Effector memory CD4-positive, alpha-beta T cell (primary cell): Measurements from ENCODE around the gene TMEM169.

ENCODE experiments used
- DNase-seq, 3 donors: peaks; one replicate each; pipeline ENCODE4 v3.0.0-alpha.2; 2020
- H3K27ac ChIP-seq: 2 replicates; pipeline ENCODE4 v1.7.0; 2013; ENCODE audit warnings: mild to moderate bottlenecking, low read length, moderate library complexity; ENCODE audit not compliant: insufficient read depth, poor library complexity, severe bottlenecking
- H3K27me3 ChIP-seq: replicated peaks from 2 replicates; pipeline ENCODE4 v1.7.0; 2013; ENCODE audit warnings: mild to moderate bottlenecking, low read length; ENCODE audit not compliant: insufficient read depth, control insufficient read depth, poor library complexity, severe bottlenecking
- H3K36me3 ChIP-seq: 2 replicates; pipeline ENCODE4 v1.7.0; 2013; ENCODE audit warnings: mild to moderate bottlenecking, low read length, moderate library complexity; ENCODE audit not compliant: control insufficient read depth, insufficient read depth
- H3K4me1 ChIP-seq: 2 replicates; pipeline ENCODE4 v1.7.0; 2013; ENCODE audit warnings: low read length, mild to moderate bottlenecking; ENCODE audit not compliant: control insufficient read depth, insufficient read depth, poor library complexity, severe bottlenecking
- H3K4me3 ChIP-seq: 2 replicates; pipeline ENCODE4 v1.7.0; 2013; ENCODE audit warnings: low read length, low read depth, mild to moderate bottlenecking; ENCODE audit not compliant: insufficient read depth, poor library complexity, severe bottlenecking
- H3K9me3 ChIP-seq: 2 replicates; pipeline ENCODE4 v1.7.0; 2013; ENCODE audit warnings: mild to moderate bottlenecking, low read length, moderate library complexity; ENCODE audit not compliant: control insufficient read depth

Gene TMEM169

DNA sequence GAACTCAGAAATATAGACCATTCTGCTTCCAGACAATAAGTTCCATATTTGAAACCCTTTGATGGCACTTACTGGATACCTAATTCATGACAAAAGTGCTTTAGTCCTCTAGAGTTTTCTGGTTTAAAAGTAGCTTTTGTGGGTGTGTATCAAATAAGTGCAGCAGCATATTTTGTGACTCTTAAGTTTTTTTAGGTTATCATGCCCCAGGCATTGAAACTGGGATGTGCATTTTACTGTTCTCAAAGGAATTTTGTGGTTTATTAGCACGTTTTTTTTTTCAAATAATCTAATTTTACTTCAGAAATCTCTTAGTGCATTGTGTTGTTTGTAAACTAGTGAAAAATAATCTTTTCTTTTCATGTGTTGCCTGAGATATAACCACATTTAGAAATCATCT, 28.9 kb downstream of the TMEM169 start:
- H3K27me3 ChIP-seq = no peaks in the 10 kb centered on the region
- H3K27ac ChIP-seq = peak overlapping the region; percentile 96
- H3K36me3 ChIP-seq = peaks cover 28% of the 10 kb centered on the region
- H3K4me3 ChIP-seq = peak overlapping the region; percentile 90
- DNase-seq = no peak
- H3K9me3 ChIP-seq = no peaks in the 10 kb centered on the region
- H3K4me1 ChIP-seq = peaks cover 9% of the 10 kb centered on the region

DNA sequence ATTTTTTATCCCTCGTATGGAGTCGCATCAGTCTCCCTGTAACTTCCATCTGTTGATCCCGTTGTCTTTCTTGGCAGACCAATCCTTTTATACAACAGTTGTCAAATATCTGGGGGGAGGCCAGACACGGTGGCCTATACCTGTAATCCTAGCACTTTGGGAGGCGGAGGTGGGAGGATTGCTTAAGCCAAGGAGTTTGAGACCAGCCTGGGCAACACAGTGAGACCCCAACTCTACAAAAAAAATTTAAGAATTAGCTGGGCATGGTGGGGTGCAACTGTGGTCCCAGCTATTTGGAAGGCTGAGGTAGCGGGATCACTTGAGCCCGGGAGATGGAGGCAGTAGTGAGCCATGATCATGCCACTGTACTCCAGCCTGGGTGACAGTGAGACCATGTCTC, 29.4 kb downstream of the TMEM169 start:
- no peaks in the 10 kb centered on the region for H3K27me3 ChIP-seq
- H3K4me1 ChIP-seq = peaks cover 9% of the 10 kb centered on the region
- no peaks in the 10 kb centered on the region for H3K9me3 ChIP-seq
- no peak overlapping the region for H3K4me3 ChIP-seq
- no peak for DNase-seq
- H3K36me3 ChIP-seq = peaks cover 31% of the 10 kb centered on the region
- H3K27ac ChIP-seq = peak overlapping the region; percentile 96

DNA sequence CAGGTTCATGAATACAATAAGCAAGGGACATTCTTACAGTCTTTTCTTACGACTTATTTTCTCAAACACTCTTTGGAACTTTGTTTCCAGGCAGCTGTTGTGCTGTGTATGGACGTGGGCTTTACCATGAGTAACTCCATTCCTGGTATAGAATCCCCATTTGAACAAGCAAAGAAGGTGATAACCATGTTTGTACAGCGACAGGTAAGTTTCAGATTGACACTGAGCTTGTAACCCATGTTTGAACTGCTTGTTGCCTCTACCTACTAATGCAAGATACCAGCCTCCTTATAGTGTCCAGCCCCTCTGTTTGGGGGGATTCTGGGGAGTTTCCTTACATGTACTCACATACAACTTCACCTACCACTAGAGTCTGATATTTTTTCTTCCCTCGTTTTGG, 31.2 kb downstream of the TMEM169 start:
- DNase-seq = no peak
- H3K4me3 ChIP-seq = no peak overlapping the region
- peaks cover 12% of the 10 kb centered on the region for H3K4me1 ChIP-seq
- no peaks in the 10 kb centered on the region for H3K9me3 ChIP-seq
- peaks cover 46% of the 10 kb centered on the region for H3K36me3 ChIP-seq
- no peaks in the 10 kb centered on the region for H3K27me3 ChIP-seq
- H3K27ac ChIP-seq = no peak overlapping the region

DNA sequence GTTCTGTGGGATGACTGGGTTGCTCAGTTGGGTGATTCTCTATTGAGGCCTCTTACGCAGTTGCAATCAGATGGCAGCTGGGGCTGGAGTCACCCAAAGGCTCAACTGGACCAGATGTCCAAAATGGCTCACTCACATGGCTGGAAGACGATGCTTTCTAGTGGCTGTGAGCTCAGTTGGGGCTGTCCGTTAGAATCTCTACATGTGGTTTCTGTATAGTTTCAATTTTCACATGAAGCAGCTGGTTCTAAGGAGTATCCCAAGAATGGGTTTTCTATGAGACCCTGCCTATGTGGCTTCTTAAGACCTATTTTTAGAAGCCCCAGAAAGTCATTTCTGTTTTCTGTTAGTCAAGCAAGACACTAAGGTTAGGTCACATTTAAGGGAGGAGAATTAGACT, 31.9 kb downstream of the TMEM169 start:
- Histone ChIP-seq H3K36me3 (peaks cover 52% of the 10 kb centered on the region), H3K4me1 (peaks cover 12% of the 10 kb centered on the region), H3K4me3 (no peak overlapping the region), H3K27ac (no peak overlapping the region), H3K27me3 (no peaks in the 10 kb centered on the region), H3K9me3 (no peaks in the 10 kb centered on the region)
- no peak for DNase-seq

DNA sequence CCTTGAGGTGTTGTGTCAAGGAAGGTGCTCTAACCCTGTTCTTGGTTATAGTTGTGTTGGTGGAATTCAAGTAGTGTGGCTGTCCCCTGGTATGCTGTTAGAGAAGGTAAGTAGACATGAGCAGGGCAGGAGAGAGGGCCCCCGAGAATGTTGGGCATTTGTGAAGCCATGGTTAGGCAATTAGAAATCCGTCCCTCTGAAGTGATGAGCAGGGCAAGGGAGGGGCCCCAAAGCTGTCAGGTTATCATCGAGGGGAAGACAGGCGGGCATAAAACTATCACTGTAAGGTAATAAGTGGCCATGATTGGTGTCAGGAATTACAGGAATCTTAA, 32.6 kb downstream of the TMEM169 start:
- peaks cover 59% of the 10 kb centered on the region for H3K36me3 ChIP-seq
- H3K27me3 ChIP-seq = no peaks in the 10 kb centered on the region
- H3K9me3 ChIP-seq = no peaks in the 10 kb centered on the region
- DNase-seq = peak in 1 of 3 donors; percentile 1
- peak overlapping the region; percentile 38 for H3K27ac ChIP-seq
- no peak overlapping the region for H3K4me3 ChIP-seq
- H3K4me1 ChIP-seq = peaks cover 17% of the 10 kb centered on the region

DNA sequence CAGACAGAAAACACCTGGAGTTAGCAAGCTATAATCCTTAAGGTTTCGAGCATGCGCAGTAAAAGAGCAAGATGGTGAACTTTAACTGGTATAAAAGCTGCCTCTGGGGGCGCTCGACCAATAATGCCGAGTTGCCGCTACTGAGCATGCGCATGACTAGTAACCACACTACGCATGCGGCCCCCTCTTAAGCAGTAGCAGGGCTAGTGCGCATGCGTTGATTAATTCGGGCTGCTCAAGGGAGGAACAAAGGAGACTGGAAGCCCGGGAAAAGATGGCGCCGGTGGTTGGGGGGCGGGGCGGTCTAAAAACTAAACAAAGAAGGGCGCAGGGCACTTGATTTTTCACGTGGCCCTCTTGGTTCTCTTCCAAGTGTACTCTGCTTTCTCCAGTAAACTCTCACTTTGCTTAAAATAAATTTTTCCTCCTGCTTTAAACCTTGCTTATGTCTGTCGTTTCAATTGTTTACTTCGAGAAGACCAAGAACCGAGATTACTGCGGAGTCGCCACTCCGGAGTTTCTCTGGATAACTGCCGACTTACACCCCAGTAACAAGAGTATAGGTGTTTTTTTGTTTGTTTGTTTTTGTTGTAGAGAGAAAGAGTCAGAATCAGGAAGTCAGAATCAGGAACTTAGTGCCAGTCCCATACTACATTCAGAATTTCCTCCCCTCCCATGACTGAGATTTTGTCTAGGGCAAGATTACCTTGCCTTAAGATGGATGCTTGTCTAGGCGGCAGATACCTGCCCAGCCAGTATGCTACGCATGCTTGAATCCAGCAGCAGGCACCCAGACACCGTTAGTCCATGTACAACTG, 33.2 kb downstream of the TMEM169 start:
- peak; percentile 95 to 98 (median 98) for DNase-seq
- H3K4me3 ChIP-seq = peak overlapping the region; percentile 57
- no peaks in the 10 kb centered on the region for H3K27me3 ChIP-seq
- peaks cover 63% of the 10 kb centered on the region for H3K36me3 ChIP-seq
- H3K4me1 ChIP-seq = peaks cover 17% of the 10 kb centered on the region
- no peaks in the 10 kb centered on the region for H3K9me3 ChIP-seq
- H3K27ac ChIP-seq = peak overlapping the region; percentile 78

DNA sequence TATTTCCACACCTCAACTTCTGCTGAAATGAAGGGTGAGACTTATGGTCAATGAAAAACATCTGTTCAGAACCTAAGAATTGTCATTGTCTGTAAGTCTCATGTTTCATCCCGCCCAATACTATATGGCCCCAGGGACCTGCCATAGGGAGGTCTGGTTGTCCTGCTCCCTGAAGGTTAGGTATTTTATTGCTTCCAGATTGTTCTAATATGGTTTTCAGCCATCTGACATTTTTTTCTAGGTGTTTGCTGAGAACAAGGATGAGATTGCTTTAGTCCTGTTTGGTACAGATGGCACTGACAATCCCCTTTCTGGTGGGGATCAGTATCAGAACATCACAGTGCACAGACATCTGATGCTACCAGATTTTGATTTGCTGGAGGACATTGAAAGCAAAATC, 34.7 kb downstream of the TMEM169 start:
- Histone ChIP-seq H3K36me3 (peaks cover 69% of the 10 kb centered on the region), H3K9me3 (no peaks in the 10 kb centered on the region), H3K4me1 (peaks cover 13% of the 10 kb centered on the region), H3K4me3 (no peak overlapping the region), H3K27ac (no peak overlapping the region), H3K27me3 (no peaks in the 10 kb centered on the region)
- no peak for DNase-seq

DNA sequence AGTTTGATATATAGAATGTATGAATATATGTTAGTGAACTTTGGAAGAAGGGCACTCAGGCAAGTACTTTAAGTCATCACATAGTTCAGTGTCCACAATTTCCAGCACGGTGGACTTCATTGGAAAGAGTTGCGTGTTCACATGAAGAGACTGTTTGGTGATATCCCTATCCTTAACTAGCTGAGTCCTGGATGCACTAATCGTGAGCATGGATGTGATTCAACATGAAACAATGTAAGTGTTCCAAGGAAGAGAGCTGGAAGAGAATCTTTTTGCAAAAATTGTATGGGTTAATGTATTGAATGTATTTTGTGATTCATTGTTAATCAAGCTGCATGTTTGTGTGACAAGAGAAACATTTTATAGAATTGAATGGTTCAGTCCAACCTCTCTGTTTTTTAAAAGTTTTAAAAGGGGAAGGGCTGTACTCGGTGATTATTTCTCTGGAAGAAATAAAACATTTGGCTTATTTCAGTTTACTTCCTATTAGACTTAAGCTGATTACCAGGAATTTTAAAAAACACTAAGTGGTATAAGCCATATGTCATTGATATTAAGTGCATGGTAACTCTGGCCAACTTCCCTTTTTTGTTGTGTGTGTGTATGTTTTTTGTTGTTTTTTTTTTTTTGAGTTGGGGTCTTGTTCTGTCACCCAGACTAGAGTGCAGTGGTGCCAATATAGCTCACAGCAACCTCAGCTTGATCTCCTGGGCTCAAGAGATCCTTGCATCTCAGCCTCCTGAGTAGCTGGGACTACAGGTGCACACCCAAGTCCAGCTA, 36.0 kb downstream of the TMEM169 start:
- H3K27ac ChIP-seq = no peak overlapping the region
- no peak for DNase-seq
- H3K9me3 ChIP-seq = no peaks in the 10 kb centered on the region
- peaks cover 13% of the 10 kb centered on the region for H3K4me1 ChIP-seq
- H3K27me3 ChIP-seq = no peaks in the 10 kb centered on the region
- H3K36me3 ChIP-seq = peaks cover 73% of the 10 kb centered on the region
- H3K4me3 ChIP-seq = no peak overlapping the region

DNA sequence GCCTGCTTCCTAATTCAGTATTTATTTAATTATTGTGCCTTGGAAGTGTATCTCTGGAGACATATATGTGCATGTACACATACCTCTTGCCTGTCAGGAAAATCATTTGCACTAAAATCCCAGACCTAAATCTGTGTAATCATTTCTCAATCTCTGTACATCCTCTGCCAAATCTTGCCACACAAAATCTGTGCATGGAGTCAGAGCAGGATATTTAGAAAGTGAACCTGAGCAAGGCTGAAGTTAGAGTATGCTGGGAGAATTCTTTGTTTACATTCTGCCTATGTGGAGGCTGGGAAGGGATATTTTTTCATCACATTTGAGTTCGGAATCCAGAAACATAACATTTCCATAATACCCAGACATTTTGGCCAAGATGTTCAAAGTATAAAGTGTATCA, 36.8 kb downstream of the TMEM169 start:
- no peaks in the 10 kb centered on the region for H3K9me3 ChIP-seq
- H3K4me3 ChIP-seq = no peak overlapping the region
- H3K27ac ChIP-seq = no peak overlapping the region
- DNase-seq = no peak
- no peaks in the 10 kb centered on the region for H3K27me3 ChIP-seq
- peaks cover 13% of the 10 kb centered on the region for H3K4me1 ChIP-seq
- peaks cover 73% of the 10 kb centered on the region for H3K36me3 ChIP-seq

DNA sequence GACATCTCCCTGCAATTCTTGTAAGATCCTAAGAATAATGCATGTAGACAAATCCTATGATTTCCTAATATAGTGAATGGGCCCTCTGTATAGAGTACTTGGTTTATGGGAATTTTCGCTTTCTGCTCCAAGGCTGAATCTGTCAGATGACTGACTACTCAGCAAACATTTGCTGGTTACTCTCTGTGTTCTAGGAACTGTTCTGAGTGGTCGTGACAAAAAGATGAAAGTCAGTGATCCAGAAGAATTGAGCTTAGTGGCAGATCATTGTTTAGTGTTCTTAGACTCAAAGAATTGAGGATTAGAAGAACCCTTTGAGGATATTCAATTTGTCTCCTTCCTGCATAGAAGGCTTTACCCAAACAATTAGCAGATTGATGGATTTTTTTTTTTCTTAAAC, 37.4 kb downstream of the TMEM169 start:
- Histone ChIP-seq H3K4me1 (peaks cover 13% of the 10 kb centered on the region), H3K9me3 (no peaks in the 10 kb centered on the region), H3K27ac (no peak overlapping the region), H3K27me3 (no peaks in the 10 kb centered on the region), H3K36me3 (peaks cover 75% of the 10 kb centered on the region), H3K4me3 (no peak overlapping the region)
- DNase-seq = no peak
